NT2/D1 (cell line): ENCODE data around the gene OPTN.
"Not testable (repeated sequence)": the region's sequence is repeated elsewhere in the genome, so short reads cannot be mapped to it uniquely, and the experiment has no call there.

Experiments used
- DNase-seq: peaks from one replicate; pipeline ENCODE4 v3.0.0-alpha.2; 2011; ENCODE audit warnings: low read depth, low spot score
- H3K27me3 ChIP-seq: 2 replicates; pipeline ENCODE4 v1.6.0; 2011; ENCODE audit warnings: mild to moderate bottlenecking; ENCODE audit not compliant: insufficient read length, insufficient read depth
- H3K36me3 ChIP-seq: 2 replicates; pipeline ENCODE4 v1.6.1; 2011; ENCODE audit warnings: mild to moderate bottlenecking, low read length, mixed read lengths; ENCODE audit not compliant: insufficient read depth, insufficient read length
- H3K4me1 ChIP-seq: 2 replicates; pipeline ENCODE4 v1.5.1; 2011; ENCODE audit not compliant: insufficient read depth, insufficient read length
- H3K4me3 ChIP-seq: 2 replicates; pipeline ENCODE4 v1.5.1; 2011; ENCODE audit warnings: low read depth; ENCODE audit not compliant: insufficient read length
- H3K9ac ChIP-seq: 2 replicates; pipeline ENCODE4 v1.6.0; 2011; ENCODE audit warnings: low read depth; ENCODE audit not compliant: insufficient read length
- H3K9me3 ChIP-seq: 2 replicates; pipeline ENCODE4 v1.5.1; 2011; ENCODE audit warnings: mild to moderate bottlenecking, low read length; ENCODE audit not compliant: insufficient read depth
- SUZ12 ChIP-seq: IDR thresholded peaks from 2 replicates; pipeline ENCODE4 v1.6.1; 2011; ENCODE audit not compliant: insufficient read length, insufficient read depth; ENCODE audit errors: extremely low read depth
- YY1 ChIP-seq: IDR thresholded peaks from 2 replicates; pipeline ENCODE4 v1.6.1; 2011; ENCODE audit not compliant: insufficient read length, insufficient read depth
- ZNF274 ChIP-seq: IDR thresholded peaks from 2 replicates; pipeline ENCODE4 v1.6.1; 2011; ENCODE audit warnings: mild to moderate bottlenecking, low read depth, low read length

The OPTN gene

GRCh38 chr10:13079776-13080050, 20.2 kb upstream of the OPTN start:
- no peaks in the 10 kb centered on the region for H3K27me3 ChIP-seq
- no peak for DNase-seq
- H3K9me3 ChIP-seq: peaks cover 44% of the 10 kb centered on the region
- no peak for TF ChIP-seq YY1
- TF ChIP-seq ZNF274: no peak
- TF ChIP-seq SUZ12: no peak
- H3K4me1 ChIP-seq: no peaks in the 10 kb centered on the region
- H3K9ac ChIP-seq: no peak overlapping the region
- no peak overlapping the region for H3K4me3 ChIP-seq
- no peaks in the 10 kb centered on the region for H3K36me3 ChIP-seq

- Histone ChIP-seq H3K9ac (no peak overlapping the region), H3K36me3 (no peaks in the 10 kb centered on the region), H3K4me3 (no peak overlapping the region), H3K9me3 (peaks cover 52% of the 10 kb centered on the region), H3K27me3 (no peaks in the 10 kb centered on the region), H3K4me1 (no peaks in the 10 kb centered on the region)
- no peak for DNase-seq
- TF ChIP-seq ZNF274 (no peak), YY1 (no peak), SUZ12 (no peak)
These were observed 19.3 kb upstream of the OPTN start for GRCh38 chr10:13080643-13081042.

GRCh38 chr10:13083700-13084099, 16.3 kb upstream of the OPTN start:
- H3K4me3 ChIP-seq, H3K4me1 ChIP-seq, DNase-seq, H3K9ac ChIP-seq, H3K36me3 ChIP-seq, H3K27me3 ChIP-seq: not testable (repeated sequence)
- H3K9me3 ChIP-seq: peaks cover 52% of the 10 kb centered on the region

- no peaks in the 10 kb centered on the region for H3K27me3 ChIP-seq
- no peaks in the 10 kb centered on the region for H3K36me3 ChIP-seq
- H3K9ac ChIP-seq: no peak overlapping the region
- no peaks in the 10 kb centered on the region for H3K4me1 ChIP-seq
- DNase-seq: no peak
- H3K4me3 ChIP-seq: no peak overlapping the region
- H3K9me3 ChIP-seq: peaks cover 34% of the 10 kb centered on the region
- no peak for TF ChIP-seq YY1
- no peak for TF ChIP-seq ZNF274
- TF ChIP-seq SUZ12: no peak
These were observed 13.9 kb upstream of the OPTN start for GRCh38 chr10:13086056-13086455.

GRCh38 chr10:13087601-13087985, 12.4 kb upstream of the OPTN start:
- Histone ChIP-seq H3K36me3 (no peaks in the 10 kb centered on the region), H3K27me3 (no peaks in the 10 kb centered on the region), H3K4me1 (no peaks in the 10 kb centered on the region), H3K9me3 (peaks cover 28% of the 10 kb centered on the region), H3K9ac (no peak overlapping the region), H3K4me3 (no peak overlapping the region)
- TF ChIP-seq ZNF274: no peak
- TF ChIP-seq SUZ12: no peak
- no peak for TF ChIP-seq YY1
- no peak for DNase-seq

GRCh38 chr10:13087986-13088618, 11.9 kb upstream of the OPTN start:
- no peak for DNase-seq
- no peak for TF ChIP-seq SUZ12
- no peak for TF ChIP-seq YY1
- TF ChIP-seq ZNF274: no peak
- H3K4me3 ChIP-seq: no peak overlapping the region
- peaks cover 24% of the 10 kb centered on the region for H3K9me3 ChIP-seq
- no peaks in the 10 kb centered on the region for H3K27me3 ChIP-seq
- no peaks in the 10 kb centered on the region for H3K36me3 ChIP-seq
- H3K4me1 ChIP-seq: no peaks in the 10 kb centered on the region
- no peak overlapping the region for H3K9ac ChIP-seq

- Histone ChIP-seq H3K4me3 (no peak overlapping the region), H3K27me3 (no peaks in the 10 kb centered on the region), H3K9me3 (peaks cover 12% of the 10 kb centered on the region; the same call in 1 of the 2 replicates), H3K36me3 (no peaks in the 10 kb centered on the region), H3K9ac (no peak overlapping the region), H3K4me1 (no peaks in the 10 kb centered on the region)
- TF ChIP-seq YY1: no peak
- TF ChIP-seq SUZ12: no peak
- DNase-seq: no peak
These were observed 10.6 kb upstream of the OPTN start for GRCh38 chr10:13089345-13089744.

- Histone ChIP-seq H3K4me1 (no peaks in the 10 kb centered on the region), H3K27me3 (no peaks in the 10 kb centered on the region), H3K36me3 (no peaks in the 10 kb centered on the region), H3K9ac (no peak overlapping the region), H3K9me3 (peaks cover 2% of the 10 kb centered on the region; the same call in 1 of the 2 replicates), H3K4me3 (no peak overlapping the region)
- no peak for TF ChIP-seq YY1
- no peak for TF ChIP-seq SUZ12
- no peak for TF ChIP-seq ZNF274
- no peak for DNase-seq
These were observed 9.7 kb upstream of the OPTN start for GRCh38 chr10:13090289-13090688.
